Activated CD4-positive, alpha-beta T cell treated with anti-CD3 and anti-CD28 coated beads, Interleukin-2, amount 50 U/mL, for 4 hours (primary cell): ENCODE data around the gene TRAP1.
"Not testable (repeated sequence)": the region's sequence is repeated elsewhere in the genome, so short reads cannot be mapped to it uniquely, and the experiment has no call there.

Experiments used
- DNase-seq, 2 experiments: peaks; one replicate each; pipeline ENCODE4 v3.0.0-alpha.2; 2020

The TRAP1 gene

DNA sequence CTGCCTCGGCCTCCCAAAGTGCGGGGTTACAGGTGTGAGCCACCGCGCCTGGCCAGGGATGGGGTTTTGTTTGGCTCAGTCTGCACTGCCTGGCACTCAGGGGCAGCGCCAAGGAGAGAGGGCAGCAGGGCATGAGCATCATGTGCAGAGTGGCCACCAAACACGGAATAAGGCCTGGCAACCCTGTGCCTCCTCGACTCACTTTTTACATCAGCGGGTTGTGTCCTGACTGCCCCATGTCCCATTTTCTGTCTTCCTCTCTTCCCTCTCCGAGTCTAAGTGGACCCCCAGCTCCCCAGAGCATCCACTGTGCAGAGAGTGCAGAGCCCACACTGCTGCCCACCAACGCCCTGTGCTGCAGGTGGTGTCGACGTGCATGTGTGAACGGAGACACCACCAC, 18.2 kb upstream of the TRAP1 start:
- no peak for DNase-seq

- no peak for DNase-seq
Measured at GRCh38 chr16:3734758-3735221, 17.5 kb upstream of the TRAP1 start.

- DNase-seq = no peak
Measured at GRCh38 chr16:3734084-3734757, 16.9 kb upstream of the TRAP1 start.

- DNase-seq = no peak
Measured at GRCh38 chr16:3732171-3732570, 14.8 kb upstream of the TRAP1 start.

DNA sequence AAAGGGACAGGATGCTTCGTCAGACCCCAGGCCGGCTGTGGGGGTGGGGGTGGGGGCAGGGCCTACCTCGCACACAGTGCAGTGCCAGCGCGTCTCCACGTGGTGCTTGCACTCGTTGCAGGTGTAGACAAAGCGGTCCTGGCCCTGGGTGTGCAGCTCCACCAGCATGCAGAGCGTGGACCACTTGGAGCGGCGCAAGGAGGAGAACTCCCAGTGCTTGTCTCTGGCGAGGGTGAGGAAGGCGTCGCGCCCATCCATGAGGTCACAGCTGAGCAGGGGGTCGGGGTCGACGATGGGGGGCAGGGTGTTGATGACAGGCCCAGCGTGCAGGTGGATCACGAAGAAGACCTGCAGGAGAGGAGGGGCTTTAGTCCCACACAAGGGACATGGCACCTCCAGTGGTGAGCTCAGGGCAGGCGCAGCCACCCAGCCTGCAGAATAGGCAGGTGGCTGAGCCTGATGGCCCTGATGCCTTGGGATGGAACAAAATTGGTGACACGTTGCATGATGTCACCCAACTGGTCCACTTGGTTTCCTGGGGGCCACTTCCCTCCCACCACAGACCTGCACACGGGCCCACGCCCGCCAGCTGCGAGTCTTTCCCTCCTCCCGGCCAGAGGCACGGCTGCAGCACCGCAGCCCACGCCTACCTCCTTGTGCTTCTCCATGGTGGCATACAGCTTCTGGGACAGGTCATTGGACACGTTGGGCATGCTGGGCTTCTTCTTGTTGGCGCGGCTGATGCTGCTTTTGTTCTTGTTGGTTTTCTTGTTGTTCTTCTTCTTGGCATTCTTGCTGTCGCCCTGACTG, 14.0 kb upstream of the TRAP1 start:
- no peak for DNase-seq

GRCh38 chr16:3730161-3731125, 13.1 kb upstream of the TRAP1 start:
- DNase-seq = no peak

- no peak for DNase-seq
Measured at GRCh38 chr16:3729161-3730112, 12.1 kb upstream of the TRAP1 start.

DNA sequence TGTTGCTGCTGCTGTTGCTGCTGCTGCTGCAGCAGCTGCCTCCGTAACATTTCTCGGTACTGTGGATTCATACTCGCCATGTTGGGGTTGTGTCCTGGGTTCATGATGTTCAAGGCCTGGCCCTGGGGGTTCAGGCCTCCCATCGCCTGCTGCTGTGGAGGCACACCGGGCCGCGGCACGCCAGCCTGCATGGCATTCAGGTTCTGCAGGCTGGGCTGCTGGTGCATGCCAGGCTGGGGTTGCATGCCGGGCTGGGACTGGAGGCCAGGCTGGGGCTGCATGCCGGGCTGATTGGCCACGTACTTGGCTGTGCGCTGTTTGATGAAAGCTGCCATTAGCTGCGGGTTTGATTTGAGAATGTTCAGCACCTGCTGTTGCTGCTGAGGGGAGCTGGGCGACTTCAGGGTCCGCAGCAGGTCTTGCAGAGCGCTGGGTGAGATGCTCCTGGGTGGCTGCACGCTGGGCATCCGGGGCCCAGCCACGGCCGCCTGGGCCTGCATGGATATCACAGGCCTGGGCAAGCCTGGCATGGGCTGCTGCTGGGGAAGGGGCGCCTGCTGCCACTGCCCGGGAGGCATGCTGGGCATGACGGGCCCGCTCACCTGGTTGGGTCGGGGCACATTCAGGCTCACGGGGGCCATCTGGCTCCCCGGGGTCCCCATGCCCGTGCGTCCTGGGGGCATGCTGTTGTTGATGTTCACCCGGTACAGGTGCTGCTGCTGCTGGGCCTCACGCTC, 11.3 kb upstream of the TRAP1 start:
- no peak for DNase-seq

DNA sequence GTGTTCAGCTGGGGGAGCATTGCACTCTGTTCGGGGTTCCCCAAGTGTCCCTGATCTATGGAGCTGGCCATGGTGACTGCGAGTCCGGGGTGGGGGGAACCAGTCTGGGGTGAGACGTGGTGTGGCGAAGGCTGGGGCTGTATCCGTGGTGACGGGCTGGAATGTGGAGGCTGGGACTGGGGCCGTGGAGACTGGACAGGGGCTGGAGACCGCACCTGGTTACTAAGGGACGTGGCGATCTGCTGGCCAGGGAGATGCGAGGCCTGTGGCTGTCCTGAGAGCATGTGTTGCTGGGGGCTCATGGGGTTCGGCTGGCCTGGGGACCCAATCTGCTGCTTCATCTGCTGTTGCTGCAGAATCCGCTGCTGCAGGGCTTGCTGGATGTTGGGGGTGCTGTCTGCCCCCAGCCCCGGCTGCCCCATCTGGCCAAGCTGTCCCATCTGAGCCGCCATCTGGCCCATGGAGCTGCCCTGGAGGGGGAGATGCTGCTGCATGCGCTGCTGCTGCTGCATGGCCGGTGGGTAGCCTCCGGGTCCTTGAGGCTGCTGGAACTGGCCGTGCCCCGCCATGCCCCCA, 10.6 kb upstream of the TRAP1 start:
- DNase-seq = no peak

GRCh38 chr16:3726021-3726687, 8.8 kb upstream of the TRAP1 start:
- no peak for DNase-seq

DNA sequence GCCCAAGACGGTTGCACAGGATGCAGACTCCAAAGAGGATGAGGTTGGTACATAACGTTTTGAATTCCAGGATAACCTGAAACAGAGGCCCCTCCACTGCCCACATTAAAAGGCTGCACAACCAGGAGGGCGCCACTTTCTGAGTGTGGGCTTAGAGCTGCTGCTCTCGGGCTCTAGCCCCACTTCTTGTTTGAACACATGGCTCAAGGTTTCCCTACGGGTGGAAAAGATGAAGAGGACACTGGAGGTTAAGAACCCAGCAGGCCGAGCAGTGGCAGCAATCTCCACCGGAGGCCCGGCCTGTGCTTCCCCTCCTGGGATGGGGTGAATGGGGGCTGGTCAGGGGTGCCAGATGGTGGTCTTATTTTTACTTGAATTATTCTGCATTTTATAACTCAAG, 8.0 kb upstream of the TRAP1 start:
- no peak for DNase-seq

GRCh38 chr16:3722508-3722907, 5.2 kb upstream of the TRAP1 start:
- DNase-seq = no peak

DNA sequence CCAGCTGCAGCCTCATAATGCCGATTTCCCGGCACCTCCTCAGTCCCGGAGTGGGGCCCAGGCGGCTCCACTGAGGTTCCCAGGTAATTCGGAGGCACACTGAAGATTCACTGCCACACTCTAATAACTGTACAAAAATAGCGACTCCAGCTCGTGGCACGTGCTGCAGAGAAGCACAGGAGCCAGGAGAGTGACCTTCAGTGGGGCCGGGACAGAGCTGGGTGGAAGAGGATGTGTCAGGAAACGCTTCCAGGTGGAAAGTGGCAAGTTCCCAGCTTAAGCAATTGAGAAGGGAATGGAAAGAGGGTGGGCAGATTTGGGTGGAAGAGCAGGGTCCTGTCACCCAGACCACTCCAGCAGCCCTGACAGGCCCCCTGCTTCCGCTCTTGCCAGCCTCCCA, 3.1 kb upstream of the TRAP1 start:
- DNase-seq = no peak

GRCh38 chr16:3718628-3719027, 1.3 kb upstream of the TRAP1 start:
- DNase-seq = no peak

DNA sequence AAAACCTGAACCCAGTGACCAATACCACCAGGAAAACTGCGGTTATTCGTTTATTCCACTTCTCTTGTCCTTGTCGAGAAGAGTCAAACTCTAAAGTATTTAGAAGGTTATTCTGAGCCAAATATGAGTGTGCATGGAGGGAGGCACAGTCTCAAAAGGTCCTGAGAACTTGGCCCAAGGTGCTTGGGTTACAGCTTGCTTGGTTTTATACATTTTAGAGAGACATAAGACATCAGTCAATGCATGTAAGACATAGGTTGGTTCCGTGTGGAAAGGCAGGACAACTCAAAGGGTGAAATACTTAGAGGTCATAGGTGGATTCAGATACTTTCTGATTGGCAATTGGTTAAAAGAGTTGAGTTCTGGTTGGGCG, 681 bp upstream of the TRAP1 start:
- DNase-seq = no peak

GRCh38 chr16:3716831-3717234, 491 bp downstream of the TRAP1 start:
- DNase-seq = peak; percentile 34 to 37

GRCh38 chr16:3715430-3715829, 1.9 kb downstream of the TRAP1 start:
- DNase-seq = no peak

- not testable (repeated sequence) for DNase-seq
Measured at GRCh38 chr16:3714378-3714777, 2.9 kb downstream of the TRAP1 start.

DNA sequence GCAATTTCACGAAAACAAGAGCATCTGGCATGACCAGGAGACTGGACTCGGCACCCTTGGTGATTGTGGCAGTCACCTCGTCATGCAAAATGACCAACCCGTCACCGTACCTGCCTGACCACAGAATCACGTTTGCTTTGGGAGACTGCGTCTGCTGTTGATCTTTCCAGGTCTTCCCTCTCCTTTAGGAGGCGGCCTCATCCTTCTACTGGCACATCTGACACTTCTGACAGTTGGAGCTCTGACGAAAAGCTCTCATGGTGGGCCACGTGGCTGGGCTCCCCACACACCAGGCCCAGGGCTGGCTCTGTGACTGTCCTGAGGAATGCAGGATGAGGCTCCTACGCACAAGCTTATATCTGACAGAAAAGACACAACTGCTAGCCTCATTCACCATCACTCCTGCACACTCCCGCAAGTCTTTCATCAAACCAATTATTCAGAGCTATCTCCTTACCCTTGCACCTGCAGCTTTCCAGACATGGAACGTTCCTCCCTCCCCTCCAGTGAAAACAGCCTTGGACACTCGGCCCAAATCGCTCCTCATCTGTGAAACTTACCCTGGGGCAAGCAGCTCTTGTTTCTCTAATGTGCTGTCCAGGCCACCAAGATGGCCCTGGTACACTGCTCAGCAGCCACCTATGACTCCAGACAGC, 3.6 kb downstream of the TRAP1 start:
- DNase-seq = no peak

DNA sequence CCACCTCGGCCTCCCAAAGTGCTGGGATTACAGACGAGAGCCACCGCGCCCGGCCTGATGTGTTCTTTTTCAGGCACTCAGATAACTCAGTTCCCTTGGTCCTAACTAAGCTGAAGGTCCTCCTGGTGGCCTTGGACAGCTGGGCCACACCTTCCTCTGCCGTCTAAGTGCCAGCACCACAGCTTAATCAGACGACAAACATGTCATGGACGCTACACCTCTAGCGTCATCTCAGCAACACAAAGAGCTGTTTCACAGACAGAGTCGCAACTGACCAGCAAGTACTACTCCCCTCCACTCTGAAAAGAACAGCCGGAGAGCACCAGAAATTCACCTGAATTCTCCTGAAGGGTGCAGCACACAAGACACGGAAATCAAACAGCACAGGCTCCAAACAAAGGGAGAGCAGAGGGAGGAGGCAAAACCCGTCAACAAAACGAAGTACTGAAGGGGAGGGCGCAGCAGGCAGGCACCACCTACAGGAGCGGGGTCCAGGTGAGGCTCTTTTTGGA, 4.4 kb downstream of the TRAP1 start:
- no peak for DNase-seq
